Measurements from ENCODE around the gene RBAK.
"Not testable (repeated sequence)": the region's sequence is repeated elsewhere in the genome, so short reads cannot be mapped to it uniquely, and the experiment has no call there.

DNA sequence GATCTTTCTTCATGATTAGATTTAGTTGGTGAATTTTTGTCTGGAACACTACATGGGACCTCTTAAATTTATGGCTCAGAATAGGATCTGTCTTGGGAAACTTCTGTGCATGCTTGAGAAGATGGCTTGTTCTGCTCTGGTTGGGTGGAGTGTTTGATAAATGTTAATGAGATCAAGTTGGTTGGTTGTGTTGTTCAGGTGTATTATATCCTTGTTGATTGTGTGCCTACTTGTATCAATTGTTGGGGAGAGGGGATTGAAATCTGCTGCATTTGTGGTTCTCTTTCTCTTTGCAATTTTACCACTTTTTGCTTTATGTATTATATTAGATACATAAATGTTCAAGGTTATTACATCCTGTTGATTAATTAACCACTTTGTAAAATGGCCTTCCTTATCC, 6.1 kb downstream of the RBAK start:
- TF ChIP-seq POLR2A (IDR thresholded peaks at IDR 0.05), result not testable (repeated sequence)
- TF ChIP-seq, protein P1, sequence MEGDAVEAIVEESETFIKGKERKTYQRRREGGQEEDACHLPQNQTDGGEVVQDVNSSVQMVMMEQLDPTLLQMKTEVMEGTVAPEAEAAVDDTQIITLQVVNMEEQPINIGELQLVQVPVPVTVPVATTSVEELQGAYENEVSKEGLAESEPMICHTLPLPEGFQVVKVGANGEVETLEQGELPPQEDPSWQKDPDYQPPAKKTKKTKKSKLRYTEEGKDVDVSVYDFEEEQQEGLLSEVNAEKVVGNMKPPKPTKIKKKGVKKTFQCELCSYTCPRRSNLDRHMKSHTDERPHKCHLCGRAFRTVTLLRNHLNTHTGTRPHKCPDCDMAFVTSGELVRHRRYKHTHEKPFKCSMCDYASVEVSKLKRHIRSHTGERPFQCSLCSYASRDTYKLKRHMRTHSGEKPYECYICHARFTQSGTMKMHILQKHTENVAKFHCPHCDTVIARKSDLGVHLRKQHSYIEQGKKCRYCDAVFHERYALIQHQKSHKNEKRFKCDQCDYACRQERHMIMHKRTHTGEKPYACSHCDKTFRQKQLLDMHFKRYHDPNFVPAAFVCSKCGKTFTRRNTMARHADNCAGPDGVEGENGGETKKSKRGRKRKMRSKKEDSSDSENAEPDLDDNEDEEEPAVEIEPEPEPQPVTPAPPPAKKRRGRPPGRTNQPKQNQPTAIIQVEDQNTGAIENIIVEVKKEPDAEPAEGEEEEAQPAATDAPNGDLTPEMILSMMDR (IDR thresholded peaks at IDR 0.05), result not testable (repeated sequence)
